WTC11 (cell line): ENCODE results near the gene GRK1. TPM values are rescaled to one million over a fixed set of nuclear protein-coding genes. Genes with fewer than 3 reads are reported as not detected.

Experiments
- ATAC-seq: fragments of 200-7000 bp; cut with Tn5 transposase; 2 replicates; pipeline ENCODE4 v1.10.0; 2021; ENCODE audit warnings: mild to moderate bottlenecking, moderate library complexity
- CTCF ChIA-PET: fragments of 300-600 bp; sonication (Branson Sonifier 250); formaldehyde crosslinking; loops from one replicate; lab custom pipeline; 2021; ENCODE audit warnings: antibody characterized with exemption; lab: Charles Lee
- POLR2A ChIA-PET: fragments of 350-600 bp; sonication (Branson Sonifier 250); formaldehyde crosslinking; loops from one replicate; lab custom pipeline; 2021; ENCODE audit warnings: antibody characterized with exemption; lab: Charles Lee
- DNase-seq: peaks from one replicate; pipeline ENCODE4 v3.0.0; 2021; ENCODE audit warnings: low spot score
- H3K27ac Mint-ChIP-seq: 2 replicates; pipeline ENCODE4 v1.8.0; 2021; ENCODE audit warnings: mixed read lengths
- H3K27me3 Mint-ChIP-seq: 2 replicates; pipeline ENCODE4 v1.8.0; 2021; ENCODE audit warnings: low read depth, mild to moderate bottlenecking, moderate library complexity, mixed read lengths
- H3K36me3 Mint-ChIP-seq: 2 replicates; pipeline ENCODE4 v1.8.0; 2021; ENCODE audit warnings: mixed read lengths
- H3K4me1 Mint-ChIP-seq: 2 replicates; pipeline ENCODE4 v1.8.0; 2022; ENCODE audit warnings: mixed read lengths
- H3K4me3 Mint-ChIP-seq: 2 replicates; pipeline ENCODE4 v1.8.0; 2021; ENCODE audit warnings: mild to moderate bottlenecking, moderate library complexity, mixed read lengths
- H3K9me3 Mint-ChIP-seq: 2 replicates; pipeline ENCODE4 v1.8.0; 2021; ENCODE audit warnings: mixed read lengths
- ATF1 ChIP-seq: sonication (generic); formaldehyde crosslinking; IDR thresholded peaks from 2 replicates; pipeline ENCODE4 v1.8.1; 2023; ENCODE audit warnings: mild to moderate bottlenecking, moderate library complexity, missing genetic modification reagents
- CREM ChIP-seq: sonication (generic); formaldehyde crosslinking; IDR thresholded peaks from 2 replicates; pipeline ENCODE4 v1.8.1; 2022; ENCODE audit warnings: mild to moderate bottlenecking, missing genetic modification reagents, moderate library complexity
- FOXK1 ChIP-seq: sonication (generic); formaldehyde crosslinking; IDR thresholded peaks from 2 replicates; pipeline ENCODE4 v1.8.0; 2022; ENCODE audit warnings: mild to moderate bottlenecking, moderate library complexity, missing genetic modification reagents
- JAZF1 ChIP-seq: fragments of 250-450 bp; sonication (Bioruptor Pico); IDR thresholded peaks from 2 replicates; pipeline ENCODE4 v1.9.0; 2021; ENCODE audit warnings: moderate library complexity, mild to moderate bottlenecking, inconsistent platforms
- KAT7 ChIP-seq: sonication (generic); formaldehyde crosslinking; IDR thresholded peaks from 2 replicates; pipeline ENCODE4 v1.8.1; 2023; ENCODE audit warnings: missing genetic modification reagents, mild to moderate bottlenecking, borderline replicate concordance
- NFE2L1 ChIP-seq: sonication (generic); formaldehyde crosslinking; IDR thresholded peaks from 2 replicates; pipeline ENCODE4 v1.8.1; 2023; ENCODE audit warnings: missing genetic modification reagents
- TP53 ChIP-seq: sonication (generic); formaldehyde crosslinking; IDR thresholded peaks from 2 replicates; pipeline ENCODE4 v1.8.1; 2023; ENCODE audit warnings: mild to moderate bottlenecking, missing genetic modification reagents
- ZNF219 ChIP-seq: sonication (generic); formaldehyde crosslinking; IDR thresholded peaks from 2 replicates; pipeline ENCODE4 v1.8.0; 2023; ENCODE audit warnings: missing genetic modification reagents, mild to moderate bottlenecking, borderline replicate concordance
- ZNF232 ChIP-seq: sonication (generic); formaldehyde crosslinking; IDR thresholded peaks from 2 replicates; pipeline ENCODE4 v1.8.0; 2022; ENCODE audit warnings: mild to moderate bottlenecking, missing genetic modification reagents
- ZNF263 ChIP-seq: sonication (generic); formaldehyde crosslinking; IDR thresholded peaks from 2 replicates; pipeline ENCODE4 v1.8.1; 2022; ENCODE audit warnings: low read depth, mild to moderate bottlenecking, moderate library complexity, missing genetic modification reagents
- ZNF416 ChIP-seq: fragments of 250-450 bp; sonication (Bioruptor Pico); IDR thresholded peaks from 2 replicates; pipeline ENCODE4 v1.9.0; 2021; ENCODE audit warnings: mild to moderate bottlenecking, inconsistent platforms
- ZNF671 ChIP-seq: fragments of 250-450 bp; sonication (Bioruptor Pico); IDR thresholded peaks from 2 replicates; pipeline ENCODE4 v1.8.0; 2021; ENCODE audit warnings: mild to moderate bottlenecking
- total RNA-seq: library from RNA; stranded (reverse); gene quantifications from 3 replicates; pipeline ENCODE4 v1.2.3, GENCODE V29; 2021
- TF ChIP-seq, protein P1 (sequence below): sonication (generic); formaldehyde crosslinking; IDR thresholded peaks from 2 replicates; pipeline ENCODE4 v1.8.1; 2023; ENCODE audit warnings: mild to moderate bottlenecking, missing genetic modification reagents, moderate library complexity
- TF ChIP-seq, protein P2 (sequence below): fragments of 200-600 bp; IDR thresholded peaks from 2 replicates; pipeline ENCODE4 v1.8.0; 2022; ENCODE audit warnings: antibody characterized with exemption
- TF ChIP-seq, protein P3 (sequence below): sonication (generic); formaldehyde crosslinking; IDR thresholded peaks from 2 replicates; pipeline ENCODE4 v1.8.0; 2022; ENCODE audit warnings: mild to moderate bottlenecking, missing genetic modification reagents
- TF ChIP-seq, protein P4 (sequence below): sonication (generic); formaldehyde crosslinking; IDR thresholded peaks from 2 replicates; pipeline ENCODE4 v1.8.1; 2022; ENCODE audit warnings: mild to moderate bottlenecking, moderate library complexity, missing genetic modification reagents
- TF ChIP-seq, protein P5 (sequence below): fragments of 250-450 bp; sonication (Bioruptor Pico); IDR thresholded peaks from 2 replicates; pipeline ENCODE4 v2.1.2; 2022; ENCODE audit warnings: mild to moderate bottlenecking, moderate library complexity
- TF ChIP-seq, protein P6 (sequence below): fragments of 250-450 bp; sonication (Bioruptor Pico); conservative IDR thresholded peaks from 2 replicates; pipeline ENCODE4 v1.9.0; 2021; ENCODE audit warnings: mild to moderate bottlenecking
- TF ChIP-seq, protein P7 (sequence below): sonication (generic); formaldehyde crosslinking; IDR thresholded peaks from 2 replicates; pipeline ENCODE4 v1.8.1; 2022; ENCODE audit warnings: low read depth, missing genetic modification reagents, borderline replicate concordance
- TF ChIP-seq, protein P8 (sequence below): sonication (generic); formaldehyde crosslinking; conservative IDR thresholded peaks from 2 replicates; pipeline ENCODE4 v1.8.1; 2022; ENCODE audit warnings: mild to moderate bottlenecking, missing genetic modification reagents

GRK1 gene
- total RNA-seq, 1 experiment from 2014 or later = 0.17 TPM

DNA sequence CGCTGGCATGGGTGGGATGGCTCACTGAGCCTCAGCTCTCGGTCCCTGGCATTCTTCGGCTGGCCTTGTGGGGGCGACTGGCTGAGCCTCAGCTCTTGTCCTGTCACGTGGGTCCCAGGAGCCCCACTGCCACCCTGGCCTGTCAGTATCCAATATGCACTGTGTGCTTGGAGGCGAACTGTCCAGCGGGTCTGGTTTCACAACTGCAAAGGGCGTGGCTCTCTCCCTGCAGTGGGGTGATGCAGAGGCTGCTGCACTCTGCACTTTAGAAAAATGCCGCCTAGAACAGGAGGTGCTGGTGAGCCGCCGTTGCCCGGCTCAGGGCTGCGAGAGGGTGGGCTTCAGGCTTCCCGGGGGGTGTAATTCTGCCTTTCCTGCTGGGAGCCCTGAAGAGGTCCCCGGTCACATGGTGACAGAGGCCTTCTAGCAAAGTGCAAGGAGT is 75.0 kb downstream of the GRK1 start:
- Mint-ChIP-seq H3K27me3 (no peaks in the 10 kb centered on the region), H3K4me1 (peaks cover 8% of the 10 kb centered on the region; the same call in 1 of the 2 replicates), H3K9me3 (no peaks in the 10 kb centered on the region), H3K4me3 (no peak overlapping the region), H3K36me3 (no peaks in the 10 kb centered on the region), H3K27ac (no peak overlapping the region)
- TF ChIP-seq, protein P1, sequence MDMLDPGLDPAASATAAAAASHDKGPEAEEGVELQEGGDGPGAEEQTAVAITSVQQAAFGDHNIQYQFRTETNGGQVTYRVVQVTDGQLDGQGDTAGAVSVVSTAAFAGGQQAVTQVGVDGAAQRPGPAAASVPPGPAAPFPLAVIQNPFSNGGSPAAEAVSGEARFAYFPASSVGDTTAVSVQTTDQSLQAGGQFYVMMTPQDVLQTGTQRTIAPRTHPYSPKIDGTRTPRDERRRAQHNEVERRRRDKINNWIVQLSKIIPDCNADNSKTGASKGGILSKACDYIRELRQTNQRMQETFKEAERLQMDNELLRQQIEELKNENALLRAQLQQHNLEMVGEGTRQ = peak; percentile 91
- TF ChIP-seq ZNF263 (CRISPR knock-in tag) (no peak), ZNF232 (CRISPR knock-in tag) (no peak), FOXK1 (CRISPR knock-in tag) (no peak), ZNF671 (no peak), JAZF1 (CRISPR knock-in tag) (no peak), CREM (CRISPR knock-in tag) (no peak)
- TF ChIP-seq, protein P2, sequence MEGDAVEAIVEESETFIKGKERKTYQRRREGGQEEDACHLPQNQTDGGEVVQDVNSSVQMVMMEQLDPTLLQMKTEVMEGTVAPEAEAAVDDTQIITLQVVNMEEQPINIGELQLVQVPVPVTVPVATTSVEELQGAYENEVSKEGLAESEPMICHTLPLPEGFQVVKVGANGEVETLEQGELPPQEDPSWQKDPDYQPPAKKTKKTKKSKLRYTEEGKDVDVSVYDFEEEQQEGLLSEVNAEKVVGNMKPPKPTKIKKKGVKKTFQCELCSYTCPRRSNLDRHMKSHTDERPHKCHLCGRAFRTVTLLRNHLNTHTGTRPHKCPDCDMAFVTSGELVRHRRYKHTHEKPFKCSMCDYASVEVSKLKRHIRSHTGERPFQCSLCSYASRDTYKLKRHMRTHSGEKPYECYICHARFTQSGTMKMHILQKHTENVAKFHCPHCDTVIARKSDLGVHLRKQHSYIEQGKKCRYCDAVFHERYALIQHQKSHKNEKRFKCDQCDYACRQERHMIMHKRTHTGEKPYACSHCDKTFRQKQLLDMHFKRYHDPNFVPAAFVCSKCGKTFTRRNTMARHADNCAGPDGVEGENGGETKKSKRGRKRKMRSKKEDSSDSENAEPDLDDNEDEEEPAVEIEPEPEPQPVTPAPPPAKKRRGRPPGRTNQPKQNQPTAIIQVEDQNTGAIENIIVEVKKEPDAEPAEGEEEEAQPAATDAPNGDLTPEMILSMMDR = peak; percentile 30; the same call in 1 of the 2 replicates
- TF ChIP-seq, protein P3, sequence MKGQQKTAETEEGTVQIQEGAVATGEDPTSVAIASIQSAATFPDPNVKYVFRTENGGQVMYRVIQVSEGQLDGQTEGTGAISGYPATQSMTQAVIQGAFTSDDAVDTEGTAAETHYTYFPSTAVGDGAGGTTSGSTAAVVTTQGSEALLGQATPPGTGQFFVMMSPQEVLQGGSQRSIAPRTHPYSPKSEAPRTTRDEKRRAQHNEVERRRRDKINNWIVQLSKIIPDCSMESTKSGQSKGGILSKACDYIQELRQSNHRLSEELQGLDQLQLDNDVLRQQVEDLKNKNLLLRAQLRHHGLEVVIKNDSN (CRISPR knock-in tag) = peak; percentile 90
- ChIA-PET CTCF (interaction anchor here (0.5 to 3.0 kb wide), 15 partner anchors 8 to 275 kb away, joined by 3 to 23 read pairs (median 3); partner anchors contain the start of gene TMEM255B), POLR2A (no interaction called here)
- DNase-seq (peak; percentile 53), ATAC-seq (peak; percentile 87)

DNA sequence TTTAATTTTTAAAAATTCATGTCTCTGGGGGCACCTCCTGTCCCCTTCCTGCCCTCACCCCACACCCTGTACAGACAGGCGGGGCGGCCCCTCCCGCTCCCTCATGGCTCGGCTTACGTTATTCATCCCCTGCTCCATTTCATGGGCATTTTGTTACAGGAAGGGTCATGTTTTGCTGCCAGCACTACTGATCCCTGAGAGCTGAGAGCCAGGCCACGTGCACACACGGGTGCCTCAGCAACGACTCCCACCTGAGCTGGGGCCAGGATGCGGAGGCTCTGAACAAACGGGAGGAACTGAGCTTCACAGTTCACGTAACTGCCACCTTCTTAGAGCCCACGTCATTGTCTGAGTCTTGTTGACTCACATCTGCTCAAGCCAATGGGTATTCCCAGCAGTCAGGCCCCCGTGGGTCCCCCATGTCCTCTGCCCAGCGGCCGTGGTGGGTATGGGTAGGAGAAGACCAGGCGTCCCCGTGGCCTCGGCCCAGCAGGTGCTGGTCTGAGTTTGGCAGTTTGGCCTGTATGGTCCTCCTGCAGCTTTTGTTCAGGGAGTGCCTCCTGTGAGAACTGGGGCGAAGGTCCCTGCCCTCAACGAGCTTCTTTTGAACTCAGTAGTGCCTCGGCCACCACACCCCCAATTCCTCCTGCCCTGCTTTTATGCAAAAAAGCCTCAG is 75.6 kb downstream of the GRK1 start:
- ATAC-seq = no peak
- Mint-ChIP-seq H3K4me3 (no peak overlapping the region), H3K9me3 (no peaks in the 10 kb centered on the region), H3K4me1 (peaks cover 8% of the 10 kb centered on the region; the same call in 1 of the 2 replicates), H3K36me3 (no peaks in the 10 kb centered on the region), H3K27me3 (no peaks in the 10 kb centered on the region), H3K27ac (no peak overlapping the region)
- ChIA-PET POLR2A (no interaction called here), CTCF (interaction anchor here (0.5 to 3.0 kb wide), 10 partner anchors 7 to 205 kb away, joined by 3 to 23 read pairs (median 4); no protein-coding TSS in a partner anchor)
- DNase-seq = no peak
- TF ChIP-seq ATF1 (CRISPR knock-in tag) (no peak), TP53 (CRISPR knock-in tag) (no peak), KAT7 (CRISPR knock-in tag) (no peak), ZNF219 (no peak), NFE2L1 (no peak), ZNF416 (CRISPR knock-in tag) (no peak)
- TF ChIP-seq, protein P4, sequence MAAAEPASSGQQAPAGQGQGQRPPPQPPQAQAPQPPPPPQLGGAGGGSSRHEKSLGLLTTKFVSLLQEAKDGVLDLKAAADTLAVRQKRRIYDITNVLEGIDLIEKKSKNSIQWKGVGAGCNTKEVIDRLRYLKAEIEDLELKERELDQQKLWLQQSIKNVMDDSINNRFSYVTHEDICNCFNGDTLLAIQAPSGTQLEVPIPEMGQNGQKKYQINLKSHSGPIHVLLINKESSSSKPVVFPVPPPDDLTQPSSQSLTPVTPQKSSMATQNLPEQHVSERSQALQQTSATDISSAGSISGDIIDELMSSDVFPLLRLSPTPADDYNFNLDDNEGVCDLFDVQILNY = no peak
- TF ChIP-seq, protein P2 = no peak
- TF ChIP-seq, protein P5, sequence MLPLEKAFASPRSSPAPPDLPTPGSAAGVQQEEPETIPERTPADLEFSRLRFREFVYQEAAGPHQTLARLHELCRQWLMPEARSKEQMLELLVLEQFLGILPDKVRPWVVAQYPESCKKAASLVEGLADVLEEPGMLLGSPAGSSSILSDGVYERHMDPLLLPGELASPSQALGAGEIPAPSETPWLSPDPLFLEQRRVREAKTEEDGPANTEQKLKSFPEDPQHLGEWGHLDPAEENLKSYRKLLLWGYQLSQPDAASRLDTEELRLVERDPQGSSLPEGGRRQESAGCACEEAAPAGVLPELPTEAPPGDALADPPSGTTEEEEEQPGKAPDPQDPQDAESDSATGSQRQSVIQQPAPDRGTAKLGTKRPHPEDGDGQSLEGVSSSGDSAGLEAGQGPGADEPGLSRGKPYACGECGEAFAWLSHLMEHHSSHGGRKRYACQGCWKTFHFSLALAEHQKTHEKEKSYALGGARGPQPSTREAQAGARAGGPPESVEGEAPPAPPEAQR = no peak
- TF ChIP-seq, protein P6, sequence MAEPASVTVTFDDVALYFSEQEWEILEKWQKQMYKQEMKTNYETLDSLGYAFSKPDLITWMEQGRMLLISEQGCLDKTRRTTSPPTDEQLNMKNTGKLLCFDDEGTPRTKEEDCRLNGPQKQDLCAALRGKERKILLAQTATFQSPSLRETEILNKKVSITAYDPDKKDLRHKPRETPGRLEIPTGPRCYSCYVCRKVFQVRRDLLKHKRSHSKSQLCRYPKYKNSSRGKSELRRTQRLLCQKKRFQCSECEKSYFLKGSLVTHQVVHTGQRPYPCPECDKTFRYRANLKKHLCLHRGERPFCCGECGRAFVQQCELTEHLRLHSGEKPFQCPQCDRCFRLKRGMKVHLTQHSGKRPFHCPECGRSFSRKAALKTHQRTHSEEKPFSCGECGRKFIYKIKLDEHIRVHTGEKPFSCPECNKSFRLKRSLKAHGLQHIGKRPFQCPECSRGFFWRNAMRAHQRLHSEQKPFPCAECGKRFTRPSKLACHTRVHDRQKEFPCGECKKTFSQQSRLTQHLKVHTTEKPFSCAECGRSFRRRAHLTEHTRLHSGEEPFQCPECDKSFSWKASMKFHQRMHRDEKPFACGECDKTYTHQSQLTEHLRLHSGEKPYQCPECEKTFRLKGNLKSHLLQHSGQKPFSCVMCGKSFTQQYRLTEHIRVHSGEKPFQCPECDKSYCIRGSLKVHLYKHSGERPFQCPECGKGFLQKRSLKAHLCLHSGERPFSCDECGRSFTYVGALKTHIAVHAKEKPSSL (CRISPR knock-in tag) = no peak
- TF ChIP-seq, protein P7, sequence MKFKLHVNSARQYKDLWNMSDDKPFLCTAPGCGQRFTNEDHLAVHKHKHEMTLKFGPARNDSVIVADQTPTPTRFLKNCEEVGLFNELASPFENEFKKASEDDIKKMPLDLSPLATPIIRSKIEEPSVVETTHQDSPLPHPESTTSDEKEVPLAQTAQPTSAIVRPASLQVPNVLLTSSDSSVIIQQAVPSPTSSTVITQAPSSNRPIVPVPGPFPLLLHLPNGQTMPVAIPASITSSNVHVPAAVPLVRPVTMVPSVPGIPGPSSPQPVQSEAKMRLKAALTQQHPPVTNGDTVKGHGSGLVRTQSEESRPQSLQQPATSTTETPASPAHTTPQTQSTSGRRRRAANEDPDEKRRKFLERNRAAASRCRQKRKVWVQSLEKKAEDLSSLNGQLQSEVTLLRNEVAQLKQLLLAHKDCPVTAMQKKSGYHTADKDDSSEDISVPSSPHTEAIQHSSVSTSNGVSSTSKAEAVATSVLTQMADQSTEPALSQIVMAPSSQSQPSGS (CRISPR knock-in tag) = no peak
- TF ChIP-seq, protein P8, sequence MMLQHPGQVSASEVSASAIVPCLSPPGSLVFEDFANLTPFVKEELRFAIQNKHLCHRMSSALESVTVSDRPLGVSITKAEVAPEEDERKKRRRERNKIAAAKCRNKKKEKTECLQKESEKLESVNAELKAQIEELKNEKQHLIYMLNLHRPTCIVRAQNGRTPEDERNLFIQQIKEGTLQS (CRISPR knock-in tag) = no peak
